Nephron (organoid): ENCODE results near the gene F13A1.

Experiments used
- H3K27ac Mint-ChIP-seq, 3 experiments: 2 replicates each; pipeline ENCODE4 v1.8.0; 2020; ENCODE audit warnings: mixed read lengths in 3 of 3, mild to moderate bottlenecking in 2 of 3, moderate library complexity in 1 of 3
- H3K27me3 Mint-ChIP-seq: 2 replicates; pipeline ENCODE4 v1.8.0; 2021; ENCODE audit warnings: low read depth, mild to moderate bottlenecking, moderate library complexity, mixed read lengths
- H3K36me3 Mint-ChIP-seq: 2 replicates; pipeline ENCODE4 v1.8.0; 2020; ENCODE audit warnings: low read depth, mixed read lengths
- H3K4me1 Mint-ChIP-seq: 2 replicates; pipeline ENCODE4 v1.8.0; 2020; ENCODE audit warnings: mixed read lengths
- H3K4me3 Mint-ChIP-seq, 3 experiments: 2 replicates each; pipeline ENCODE4 v1.8.0; 2020; ENCODE audit warnings: mild to moderate bottlenecking in 3 of 3, mixed read lengths in 3 of 3, moderate library complexity in 2 of 3
- H3K9me3 Mint-ChIP-seq: 2 replicates; pipeline ENCODE4 v1.8.0; 2020; ENCODE audit warnings: mixed read lengths
- CTCF ChIP-seq, 3 experiments: fragments of 200-600 bp; sonication (generic); IDR thresholded peaks; one replicate each; pipeline ENCODE4 v1.5.0; 2021; ENCODE audit warnings: antibody characterized with exemption in 3 of 3; ENCODE audit not compliant: unreplicated experiment in 3 of 3

Gene F13A1

GRCh38 chr6:6169141-6169540 lies 151.3 kb downstream of the F13A1 start:
- Mint-ChIP-seq H3K4me1 (no peaks in the 10 kb centered on the region), H3K27ac (no peak overlapping the region), H3K9me3 (no peaks in the 10 kb centered on the region), H3K27me3 (peaks cover 1% of the 10 kb centered on the region), H3K4me3 (no peak overlapping the region), H3K36me3 (no peaks in the 10 kb centered on the region)
- no peak for TF ChIP-seq CTCF (IDR thresholded peaks at IDR 0.05; ENCODE audit: unreplicated experiment in 3 of 3)

GRCh38 chr6:6166064-6166463 lies 154.4 kb downstream of the F13A1 start:
- Mint-ChIP-seq H3K27me3 (peaks cover 13% of the 10 kb centered on the region), H3K36me3 (no peaks in the 10 kb centered on the region), H3K4me3 (no peak overlapping the region), H3K9me3 (no peaks in the 10 kb centered on the region), H3K27ac (no peak overlapping the region), H3K4me1 (no peaks in the 10 kb centered on the region)
- no peak for TF ChIP-seq CTCF (IDR thresholded peaks at IDR 0.05; ENCODE audit: unreplicated experiment in 3 of 3)

- Mint-ChIP-seq H3K9me3 (no peaks in the 10 kb centered on the region), H3K36me3 (no peaks in the 10 kb centered on the region), H3K27me3 (peaks cover 13% of the 10 kb centered on the region), H3K4me3 (no peak overlapping the region), H3K27ac (no peak overlapping the region), H3K4me1 (no peaks in the 10 kb centered on the region)
- TF ChIP-seq CTCF (IDR thresholded peaks at IDR 0.05; ENCODE audit: unreplicated experiment in 3 of 3) = no peak
Observed at GRCh38 chr6:6164367-6164766, 156.1 kb downstream of the F13A1 start.

- Mint-ChIP-seq H3K36me3 (no peaks in the 10 kb centered on the region), H3K9me3 (no peaks in the 10 kb centered on the region), H3K27me3 (peaks cover 16% of the 10 kb centered on the region), H3K27ac (no peak overlapping the region), H3K4me1 (peaks cover 5% of the 10 kb centered on the region), H3K4me3 (no peak overlapping the region)
- TF ChIP-seq CTCF (IDR thresholded peaks at IDR 0.05; ENCODE audit: unreplicated experiment in 3 of 3) = no peak
Observed at GRCh38 chr6:6154335-6154734, 166.1 kb downstream of the F13A1 start.

GRCh38 chr6:6152060-6152459 lies 168.4 kb downstream of the F13A1 start:
- H3K27ac Mint-ChIP-seq = no peak overlapping the region
- no peak for TF ChIP-seq CTCF (IDR thresholded peaks at IDR 0.05; ENCODE audit: unreplicated experiment in 3 of 3)
- H3K4me1 Mint-ChIP-seq = peaks cover 22% of the 10 kb centered on the region
- H3K36me3 Mint-ChIP-seq = no peaks in the 10 kb centered on the region
- H3K4me3 Mint-ChIP-seq = no peak overlapping the region
- H3K9me3 Mint-ChIP-seq = peaks cover 2% of the 10 kb centered on the region
- H3K27me3 Mint-ChIP-seq = peaks cover 8% of the 10 kb centered on the region

- peaks cover 13% of the 10 kb centered on the region for H3K27me3 Mint-ChIP-seq
- no peak for TF ChIP-seq CTCF (IDR thresholded peaks at IDR 0.05; ENCODE audit: unreplicated experiment in 3 of 3)
- H3K27ac Mint-ChIP-seq = peak overlapping the region in 1 of 3 experiments; percentile 63
- peaks cover 22% of the 10 kb centered on the region for H3K4me1 Mint-ChIP-seq
- H3K9me3 Mint-ChIP-seq = peaks cover 2% of the 10 kb centered on the region
- H3K4me3 Mint-ChIP-seq = no peak overlapping the region
- H3K36me3 Mint-ChIP-seq = no peaks in the 10 kb centered on the region
Observed at GRCh38 chr6:6148192-6148815, 172.2 kb downstream of the F13A1 start.
